CD4-positive, CD25-positive, alpha-beta regulatory T cell (primary cell): ENCODE data around the gene TMEM107. TPM values are rescaled to one million over a fixed set of nuclear protein-coding genes. Genes with fewer than 3 reads are reported as not detected.
A peak's percentile ranks its signal among the peaks of the same experiment; 100 is the strongest.

Experiments
- ATAC-seq, 2 donors: fragments of 150-1000 bp; cut with Tn5 transposase; one replicate each; pipeline ENCODE4 v1.10.0; 2021; ENCODE audit warnings: low read depth in 2 of 2, moderate number of reproducible peaks in 2 of 2, moderate library complexity in 1 of 2
- DNase-seq, 3 donors: peaks; one replicate each; pipeline versions ENCODE4 v3.0.0 to v3.0.0-alpha.2; 2012 to 2022; ENCODE audit warnings: mixed read lengths in 1 of 3
- H3K27ac ChIP-seq: one replicate; pipeline ENCODE4 v1.7.0; 2013; ENCODE audit warnings: mild to moderate bottlenecking, low read length; ENCODE audit not compliant: insufficient read depth, poor library complexity, severe bottlenecking
- H3K27me3 ChIP-seq: one replicate; pipeline ENCODE4 v1.7.0; 2013; ENCODE audit warnings: low read length; ENCODE audit not compliant: control insufficient read depth, insufficient read depth
- H3K36me3 ChIP-seq: one replicate; pipeline ENCODE4 v1.7.0; 2013; ENCODE audit warnings: mild to moderate bottlenecking, low read length, moderate library complexity; ENCODE audit not compliant: control insufficient read depth, insufficient read depth
- H3K4me1 ChIP-seq: 2 replicates; pipeline ENCODE4 v1.7.0; 2013; ENCODE audit warnings: mild to moderate bottlenecking, low read length; ENCODE audit not compliant: insufficient read depth, control insufficient read depth, poor library complexity, severe bottlenecking
- H3K4me3 ChIP-seq: one replicate; pipeline ENCODE4 v1.7.0; 2013; ENCODE audit warnings: low read depth, mild to moderate bottlenecking, low read length, moderate library complexity
- H3K9me3 ChIP-seq, 2 experiments: 1 replicate in 1 of 2; 2 replicates in 1 of 2; pipeline ENCODE4 v1.7.0; 2013; ENCODE audit warnings: low read length in 2 of 2, mild to moderate bottlenecking in 1 of 2, moderate library complexity in 1 of 2; ENCODE audit not compliant: control insufficient read depth in 2 of 2
- H3K27ac Mint-ChIP-seq, 3 donors: one replicate each; pipeline ENCODE4 v1.8.0; 2020 to 2022; ENCODE audit warnings: mild to moderate bottlenecking in 3 of 3, mixed read lengths in 3 of 3, moderate library complexity in 2 of 3
- H3K27me3 Mint-ChIP-seq: one replicate; pipeline ENCODE4 v1.8.0; 2022; ENCODE audit warnings: mild to moderate bottlenecking, mixed read lengths
- H3K36me3 Mint-ChIP-seq: one replicate; pipeline ENCODE4 v1.8.0; 2020; ENCODE audit warnings: mixed read lengths
- H3K4me1 Mint-ChIP-seq, 4 donors: one replicate each; pipeline ENCODE4 v1.8.0; 2020 to 2022; ENCODE audit warnings: mixed read lengths in 4 of 4, mild to moderate bottlenecking in 1 of 4
- H3K4me3 Mint-ChIP-seq, 4 donors: one replicate each; pipeline ENCODE4 v1.8.0; 2020 to 2022; ENCODE audit warnings: mild to moderate bottlenecking in 4 of 4, mixed read lengths in 4 of 4, moderate library complexity in 3 of 4
- H3K9me3 Mint-ChIP-seq, 7 donors: one replicate each; pipeline ENCODE4 v1.8.0; 2020 to 2022; ENCODE audit warnings: mixed read lengths in 7 of 7, mild to moderate bottlenecking in 3 of 7, moderate library complexity in 2 of 7
- polyA plus RNA-seq, 4 donors: library from polyadenylated mRNA; unstranded; fragments of 300-500 nt; fragmentation: Illumina TruSeq; gene quantifications; one replicate each; pipeline ENCODE4 v1.2.3, GENCODE V29; 2021
- total RNA-seq: library from RNA; stranded (reverse); gene quantifications from one replicate; pipeline ENCODE4 v1.2.3, GENCODE V29; 2022

TMEM107 gene
- total and polyA plus RNA-seq, 5 donors from 2014 or later: 20.6 to 38.9 (median 29.6) TPM

GRCh38 chr17:8158267-8159031 lies 17.7 kb downstream of the TMEM107 start:
- Mint-ChIP-seq H3K27ac (peak overlapping the region in 2 of 3 donors; percentile 82 to 97), H3K36me3 (peaks cover 25% of the 10 kb centered on the region), H3K4me3 (peak overlapping the region; percentile 74 to 91 (median 81)), H3K9me3 (peaks cover 0 to 1% (median 0%) of the 10 kb centered on the region in 7 donors), H3K27me3 (peaks cover 5% of the 10 kb centered on the region), H3K4me1 (peaks cover 8 to 49% (median 39%) of the 10 kb centered on the region in 4 donors)
- peak overlapping the region; percentile 98 for H3K27ac ChIP-seq
- ATAC-seq: peak in 1 of 2 donors; percentile 11
- peak; percentile 78 to 86 (median 82) for DNase-seq
- no peaks in the 10 kb centered on the region for H3K27me3 ChIP-seq
- no peaks in the 10 kb centered on the region for H3K9me3 ChIP-seq
- H3K4me3 ChIP-seq: peak overlapping the region; percentile 54
- H3K36me3 ChIP-seq: peaks cover 22% of the 10 kb centered on the region
- H3K4me1 ChIP-seq: peaks cover 80% of the 10 kb centered on the region

GRCh38 chr17:8156246-8156992 lies 19.8 kb downstream of the TMEM107 start:
- no peak overlapping the region for H3K27ac Mint-ChIP-seq
- peaks cover 25% of the 10 kb centered on the region for H3K36me3 ChIP-seq
- H3K27me3 Mint-ChIP-seq: peaks cover 11% of the 10 kb centered on the region
- H3K27me3 ChIP-seq: no peaks in the 10 kb centered on the region
- no peak overlapping the region for H3K4me3 Mint-ChIP-seq
- DNase-seq: peak; percentile 100
- peak overlapping the region; percentile 100 for H3K27ac ChIP-seq
- H3K4me1 Mint-ChIP-seq: peaks cover 8 to 60% (median 48%) of the 10 kb centered on the region in 4 donors
- H3K4me1 ChIP-seq: peaks cover 86% of the 10 kb centered on the region
- ATAC-seq: peak; percentile 86 to 87
- H3K9me3 Mint-ChIP-seq: peaks cover 0 to 1% (median 0%) of the 10 kb centered on the region in 7 donors
- no peaks in the 10 kb centered on the region for H3K9me3 ChIP-seq
- peak overlapping the region; percentile 94 for H3K4me3 ChIP-seq
- H3K36me3 Mint-ChIP-seq: peaks cover 22% of the 10 kb centered on the region

- Histone ChIP-seq H3K27ac (peak overlapping the region; percentile 100), H3K4me3 (peak overlapping the region; percentile 94), H3K4me1 (peaks cover 86% of the 10 kb centered on the region), H3K36me3 (peaks cover 20% of the 10 kb centered on the region), H3K9me3 (no peaks in the 10 kb centered on the region), H3K27me3 (no peaks in the 10 kb centered on the region)
- Mint-ChIP-seq H3K36me3 (peaks cover 17% of the 10 kb centered on the region), H3K27me3 (peaks cover 13% of the 10 kb centered on the region), H3K4me1 (peaks cover 8 to 57% (median 45%) of the 10 kb centered on the region in 4 donors), H3K9me3 (peaks cover 0 to 1% (median 0%) of the 10 kb centered on the region in 7 donors), H3K27ac (no peak overlapping the region), H3K4me3 (no peak overlapping the region)
- no peak for ATAC-seq
- DNase-seq: no peak
Measured at GRCh38 chr17:8155996-8156245, 20.3 kb downstream of the TMEM107 start.

- no peak for ATAC-seq
- Histone ChIP-seq H3K4me1 (peaks cover 86% of the 10 kb centered on the region), H3K27me3 (no peaks in the 10 kb centered on the region), H3K9me3 (no peaks in the 10 kb centered on the region), H3K36me3 (peaks cover 16% of the 10 kb centered on the region), H3K4me3 (peak overlapping the region; percentile 94), H3K27ac (peak overlapping the region; percentile 100)
- Mint-ChIP-seq H3K27ac (no peak overlapping the region), H3K4me1 (peaks cover 8 to 57% (median 42%) of the 10 kb centered on the region in 4 donors), H3K9me3 (no peaks in the 10 kb centered on the region), H3K27me3 (peaks cover 13% of the 10 kb centered on the region), H3K36me3 (peaks cover 12% of the 10 kb centered on the region), H3K4me3 (no peak overlapping the region)
- no peak for DNase-seq
Measured at GRCh38 chr17:8155231-8155995, 20.8 kb downstream of the TMEM107 start.

- Histone ChIP-seq H3K4me3 (peak overlapping the region; percentile 94), H3K27ac (peak overlapping the region; percentile 100), H3K36me3 (peaks cover 17% of the 10 kb centered on the region), H3K27me3 (no peaks in the 10 kb centered on the region), H3K4me1 (peaks cover 85% of the 10 kb centered on the region), H3K9me3 (no peaks in the 10 kb centered on the region)
- Mint-ChIP-seq H3K36me3 (peaks cover 6% of the 10 kb centered on the region), H3K4me1 (peaks cover 8 to 56% (median 40%) of the 10 kb centered on the region in 4 donors), H3K4me3 (no peak overlapping the region), H3K27me3 (peaks cover 13% of the 10 kb centered on the region), H3K9me3 (peaks cover 0 to under 1% (median 0%) of the 10 kb centered on the region in 7 donors), H3K27ac (no peak overlapping the region)
- ATAC-seq: no peak
- no peak for DNase-seq
Measured at GRCh38 chr17:8154608-8155155, 21.5 kb downstream of the TMEM107 start.

GRCh38 chr17:8153957-8154607 lies 22.1 kb downstream of the TMEM107 start:
- peak overlapping the region; percentile 100 for H3K27ac ChIP-seq
- H3K4me3 Mint-ChIP-seq: peak overlapping the region in 1 of 4 donors; percentile 97
- no peaks in the 10 kb centered on the region for H3K27me3 ChIP-seq
- peaks cover 18% of the 10 kb centered on the region for H3K27me3 Mint-ChIP-seq
- peaks cover 0 to 3% (median 0%) of the 10 kb centered on the region in 7 donors for H3K9me3 Mint-ChIP-seq
- peaks cover 8 to 53% (median 40%) of the 10 kb centered on the region in 4 donors for H3K4me1 Mint-ChIP-seq
- H3K36me3 Mint-ChIP-seq: peaks cover 10% of the 10 kb centered on the region
- H3K4me1 ChIP-seq: peaks cover 79% of the 10 kb centered on the region
- peaks cover 18% of the 10 kb centered on the region for H3K36me3 ChIP-seq
- H3K4me3 ChIP-seq: peak overlapping the region; percentile 94
- H3K27ac Mint-ChIP-seq: no peak overlapping the region
- DNase-seq (peak; percentile 83 to 92 (median 86)), ATAC-seq (no peak)
- no peaks in the 10 kb centered on the region for H3K9me3 ChIP-seq

- Mint-ChIP-seq H3K4me3 (peak overlapping the region in 3 of 4 donors; percentile 92 to 97 (median 95)), H3K36me3 (peaks cover 7% of the 10 kb centered on the region), H3K27me3 (peaks cover 18% of the 10 kb centered on the region), H3K4me1 (peaks cover 8 to 48% (median 35%) of the 10 kb centered on the region in 4 donors), H3K27ac (peak overlapping the region in 1 of 3 donors; percentile 97), H3K9me3 (peaks cover 0 to 3% (median 0%) of the 10 kb centered on the region in 7 donors)
- ATAC-seq: no peak
- Histone ChIP-seq H3K9me3 (no peaks in the 10 kb centered on the region), H3K4me3 (peak overlapping the region; percentile 68), H3K27me3 (no peaks in the 10 kb centered on the region), H3K27ac (peak overlapping the region; percentile 100), H3K36me3 (peaks cover 22% of the 10 kb centered on the region), H3K4me1 (peaks cover 73% of the 10 kb centered on the region)
- peak in 1 of 3 donors; percentile 35 for DNase-seq
Measured at GRCh38 chr17:8153525-8153956, 22.6 kb downstream of the TMEM107 start.
